Activated T-cell treated with anti-CD3 and anti-CD28 coated beads, Interleukin-2, amount 50 U/mL, for 1 hour (primary cell): ENCODE measurements around the gene TMX4.
"Not testable (repeated sequence)": the region's sequence is repeated elsewhere in the genome, so short reads cannot be mapped to it uniquely, and the experiment has no call there.

Source experiments
- DNase-seq: peaks from one replicate; pipeline ENCODE4 v3.0.0-alpha.2; 2020

The TMX4 gene

DNA sequence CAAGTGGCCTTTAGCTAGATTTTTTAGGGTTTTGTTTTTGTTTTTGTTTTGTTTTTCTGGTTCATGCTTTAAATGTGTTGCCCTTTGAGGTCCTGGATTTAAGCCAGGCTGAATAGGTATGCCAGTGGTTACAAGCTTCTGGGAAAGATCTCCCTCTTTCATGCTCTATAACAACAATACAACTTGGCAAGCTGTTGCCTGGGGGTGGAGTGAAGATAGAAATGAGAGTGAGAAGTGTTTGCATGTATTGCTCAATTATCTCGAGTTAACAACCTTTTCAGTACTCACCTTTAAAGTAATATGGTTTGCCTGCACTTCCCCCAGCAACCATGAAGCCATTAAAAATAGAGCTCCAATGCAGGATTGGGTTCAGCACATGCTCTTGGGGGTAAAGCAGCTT, 60.1 kb downstream of the TMX4 start:
- DNase-seq = no peak

DNA sequence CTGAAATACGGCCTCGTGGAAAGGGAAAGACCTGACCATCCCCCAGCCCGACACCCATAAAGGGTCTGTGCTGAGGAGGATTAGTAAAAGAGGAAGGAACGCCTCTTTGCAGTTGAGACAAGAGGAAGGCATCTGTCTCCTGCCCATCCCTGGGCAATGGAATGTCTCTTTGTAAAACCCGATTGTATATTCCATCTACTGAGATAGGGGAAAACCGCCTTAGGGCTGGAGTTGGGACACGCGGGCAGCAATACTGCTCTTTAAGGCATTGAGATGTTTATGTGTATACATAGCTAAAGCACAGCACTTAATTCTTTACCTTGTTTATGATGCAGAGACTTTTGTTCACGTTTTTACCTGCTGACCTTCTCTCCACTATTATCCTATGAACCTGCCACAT, 63.0 kb downstream of the TMX4 start:
- DNase-seq = not testable (repeated sequence)

DNA sequence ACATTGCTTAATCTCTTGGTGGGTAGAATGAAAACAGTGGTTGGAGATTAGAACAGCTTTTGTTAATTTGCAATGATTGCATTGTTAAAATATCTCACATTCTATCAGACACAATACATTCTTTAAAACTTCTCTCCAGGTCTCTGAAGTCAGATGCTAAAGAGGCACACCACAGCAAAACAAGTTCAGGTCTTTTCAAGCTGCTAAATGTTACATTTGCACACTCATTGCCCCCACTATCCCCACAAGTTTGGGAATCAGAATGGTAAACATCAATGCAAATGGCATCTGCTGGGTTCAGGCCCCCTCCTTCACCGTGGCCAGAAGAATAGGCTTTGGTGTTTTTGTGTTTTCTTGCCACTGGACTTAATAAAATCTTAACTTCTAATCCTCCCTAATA, 69.2 kb downstream of the TMX4 start:
- no peak for DNase-seq

DNA sequence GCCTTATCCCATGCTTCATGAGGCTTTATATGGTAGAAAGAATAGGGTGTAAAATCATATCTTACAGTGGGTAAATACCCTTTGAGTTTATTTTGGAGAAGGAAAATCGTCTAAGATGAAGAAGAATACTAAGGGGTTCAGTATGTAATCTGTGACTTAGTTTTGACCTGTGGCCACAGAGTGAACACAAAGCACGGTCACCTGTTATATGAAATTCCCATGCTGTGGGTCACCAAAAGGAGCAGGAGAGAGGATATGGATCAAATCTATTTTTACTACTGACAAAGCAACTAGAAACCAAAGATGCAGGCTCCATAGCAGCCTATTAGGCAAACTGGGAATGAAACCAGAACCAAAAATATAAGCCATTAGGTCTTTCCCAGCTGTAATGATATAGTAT, 75.7 kb downstream of the TMX4 start:
- no peak for DNase-seq

DNA sequence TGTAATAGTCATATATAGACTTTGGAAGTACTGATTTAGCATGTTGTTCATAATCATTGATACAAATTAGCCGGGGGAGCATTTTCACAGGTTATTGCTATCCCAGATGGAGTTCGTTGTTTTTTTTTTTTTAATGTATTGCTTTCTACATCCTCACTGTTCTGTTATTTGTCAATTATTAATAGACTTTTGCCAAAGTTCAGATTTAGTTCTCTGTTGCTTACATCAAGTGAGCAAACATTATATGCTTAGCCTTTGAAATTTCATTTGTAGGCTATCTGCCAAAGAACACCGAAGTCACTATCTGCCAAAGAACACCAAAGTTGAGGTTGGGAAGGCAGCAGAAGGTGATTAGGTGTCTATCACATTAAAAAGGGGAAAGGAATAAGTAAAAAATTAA, 79.2 kb downstream of the TMX4 start, which contains the start of gene HAO1:
Gene HAO1, minus strand, starts transcription at position 118 of the 400 bp plus-strand sequence. Its CDS starts 36 bp downstream, at position 82.
- DNase-seq = no peak

DNA sequence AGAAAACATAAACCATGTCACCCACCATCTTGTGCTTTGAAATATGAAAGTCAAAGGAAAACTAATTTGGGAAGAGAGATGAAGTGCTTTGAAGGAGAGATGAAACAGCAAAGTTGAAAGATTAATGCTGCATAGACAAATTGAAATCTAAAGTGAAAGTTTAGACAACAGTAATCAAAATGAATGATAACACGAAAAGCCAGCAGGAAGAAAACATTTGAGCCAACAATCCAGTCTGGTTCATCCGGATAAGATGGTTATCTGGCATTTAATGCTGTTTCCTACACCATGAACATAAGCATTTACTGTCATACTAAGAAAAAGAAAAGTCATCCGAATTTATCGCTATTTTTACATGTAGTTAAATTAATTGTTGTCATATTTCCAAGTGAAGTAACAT, 79.9 kb downstream of the TMX4 start:
- DNase-seq = no peak

DNA sequence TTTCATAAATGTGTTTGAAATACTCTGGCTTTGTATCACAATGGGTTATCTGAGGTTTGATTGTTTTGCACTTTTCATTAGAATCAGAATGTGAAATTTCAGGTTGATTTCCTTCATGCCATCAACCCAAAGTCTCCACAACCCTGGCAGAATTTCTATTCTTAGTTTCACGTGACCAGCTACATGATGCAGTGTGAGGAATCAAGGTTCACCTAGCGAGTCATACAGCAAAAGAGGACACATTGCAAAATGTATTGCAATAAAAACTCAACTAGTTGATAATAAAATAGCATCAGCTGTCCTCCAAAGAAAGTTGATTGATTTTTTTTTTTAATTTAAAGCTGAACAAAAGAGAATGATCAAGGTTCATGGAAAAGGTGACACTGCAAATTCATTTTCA, 81.5 kb downstream of the TMX4 start:
- no peak for DNase-seq

DNA sequence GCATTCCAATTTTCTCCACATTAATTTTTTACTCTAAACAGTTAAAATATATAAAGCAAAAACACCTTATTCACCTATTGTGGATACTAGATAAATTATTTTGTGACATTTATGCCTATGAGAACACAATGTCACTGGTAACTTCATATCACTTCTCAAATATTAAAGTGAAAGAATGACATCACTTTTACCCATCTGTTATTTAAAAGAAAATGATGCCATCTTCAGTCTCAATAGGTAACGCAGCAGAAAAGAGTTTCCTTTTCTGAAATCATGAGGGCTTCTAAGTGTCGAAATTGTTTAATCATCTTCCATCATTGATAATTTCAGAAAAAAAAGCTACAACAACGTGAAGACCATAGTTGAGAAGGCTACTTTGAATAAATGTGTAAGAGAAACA, 82.2 kb downstream of the TMX4 start:
- DNase-seq = no peak

DNA sequence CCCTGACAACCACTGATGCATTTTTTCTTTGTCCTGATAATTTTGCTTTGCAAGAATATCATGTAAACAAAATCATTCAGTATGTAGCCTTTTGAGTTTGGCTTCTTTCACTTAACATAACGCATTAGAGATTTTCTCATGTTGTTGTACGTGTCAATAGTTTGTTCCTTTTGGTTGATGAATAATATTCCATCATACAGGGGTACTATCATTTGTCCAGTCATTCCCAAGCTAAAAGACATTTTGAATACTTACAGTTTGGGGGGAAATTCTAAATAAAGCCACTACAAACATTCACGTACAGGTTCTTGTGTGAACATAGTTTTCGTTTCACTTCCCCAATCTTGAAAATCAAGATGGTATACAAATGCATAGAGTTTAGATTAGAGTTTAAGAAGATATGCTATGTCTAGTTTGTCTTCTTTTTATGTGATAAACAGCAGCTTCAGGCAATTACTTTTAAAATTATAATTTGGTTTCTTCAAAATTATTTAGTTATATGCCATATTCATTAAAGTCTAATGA, 84.5 kb downstream of the TMX4 start:
- DNase-seq = no peak

DNA sequence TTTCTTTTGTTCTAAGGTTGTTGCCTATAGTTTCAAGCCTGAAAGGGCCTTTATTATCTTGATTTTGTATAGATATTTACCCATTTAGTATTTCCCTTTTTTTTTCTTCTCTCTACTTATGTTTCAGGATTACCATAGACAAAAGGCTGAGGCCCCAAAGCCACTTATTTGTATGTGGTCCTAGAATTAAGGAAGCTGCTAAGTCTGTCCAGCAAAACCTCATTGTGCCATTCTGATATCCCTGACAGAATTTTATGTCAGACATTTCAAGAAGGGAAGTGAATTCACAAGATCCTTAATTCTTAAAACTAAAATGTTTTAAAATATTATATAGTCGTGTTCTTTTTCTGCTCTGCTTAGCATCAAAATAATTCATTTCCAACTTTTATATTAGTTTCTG, 86.2 kb downstream of the TMX4 start:
- DNase-seq = no peak

DNA sequence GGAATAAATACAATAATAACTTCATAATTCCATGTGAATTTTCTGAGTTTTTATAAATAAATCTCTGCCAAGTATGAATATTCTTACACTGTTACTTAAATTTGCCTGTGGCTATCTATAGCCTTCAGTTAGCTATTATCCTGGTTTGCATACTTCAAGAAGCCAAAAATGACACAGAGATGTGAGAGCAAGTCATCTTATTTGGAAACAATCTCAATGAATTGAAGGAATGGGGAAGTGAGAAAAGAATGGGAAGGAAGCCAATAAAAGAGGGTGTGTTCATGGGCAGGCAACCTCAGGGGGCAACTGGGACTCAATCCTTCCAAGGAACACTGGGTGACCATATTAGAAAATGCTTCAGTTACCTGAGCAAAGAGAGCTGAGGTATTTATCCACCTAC, 89.2 kb downstream of the TMX4 start:
- DNase-seq = no peak
